Measurements from ENCODE around the gene DNAJC25. TPM values are rescaled to one million over a fixed set of nuclear protein-coding genes. Genes with fewer than 3 reads are reported as not detected.

The DNAJC25 gene
- total RNA-seq, 1 experiment from 2014 or later = 10.2 TPM

- POLR2A ChIA-PET = interaction anchor here (0.5 to 1.7 kb wide), 6 partner anchors 23 to 1474 kb away, joined by 3 to 14 read pairs (median 9); partner anchors contain the start of gene DNAJC25
- intact Hi-C loops (cut with micrococcal nuclease; ENCODE audit: unreplicated experiment) = loop anchor here (2.0 to 10.0 kb wide), 2 partner anchors 63 to 115 kb away; partner anchors contain the start of gene ECPAS
- no peaks in the 10 kb centered on the region for H3K27me3 ChIP-seq (replicated peaks; ENCODE audit: control insufficient read depth, insufficient read depth, low read length)
- Mint-ChIP-seq H3K27me3 (ENCODE audit: insufficient read depth, unreplicated experiment) (no peaks in the 10 kb centered on the region), H3K9me3 (ENCODE audit: unreplicated experiment) (no peaks in the 10 kb centered on the region), H3K36me3 (ENCODE audit: insufficient read depth, unreplicated experiment) (peaks cover 35% of the 10 kb centered on the region), H3K4me3 (ENCODE audit: unreplicated experiment) (peak within 1 kb of the TSS; percentile 78), H3K4me1 (ENCODE audit: low read depth, unreplicated experiment) (peaks cover 12% of the 10 kb centered on the region), H3K27ac (ENCODE audit: unreplicated experiment) (peak within 1 kb of the TSS; percentile 80)
- CTCF ChIA-PET = interaction anchor here (0.6 to 2.1 kb wide), 4 partner anchors 22 to 89 kb away, joined by 3 to 26 read pairs (median 5); no protein-coding TSS in a partner anchor
- peaks cover 2% of the 10 kb centered on the region for H3K36me3 ChIP-seq (ENCODE audit: control insufficient read depth, insufficient read depth, low read length)
- no TSS peak for BruUV-seq (replicated peaks)
- no peak for TF ChIP-seq CTCF (IDR thresholded peaks at IDR 0.05; ENCODE audit: insufficient read depth in 1 of 2, low read depth in 1 of 2, low read length in 1 of 2, severe bottlenecking in 1 of 2, unreplicated experiment in 1 of 2)
- peak; percentile 84 to 90 for DNase-seq
- no peaks in the 10 kb centered on the region for H3K9me3 ChIP-seq
- H3K4me3 ChIP-seq (ENCODE audit: low read depth, low read length) = peak within 1 kb of the TSS; percentile 61
- peaks cover 25% of the 10 kb centered on the region for H3K4me1 ChIP-seq
Observed at GRCh38 chr9:111599092-111599954, 31.8 kb upstream of the DNAJC25 start, which contains the start of gene PTGR1. Gene PTGR1 (minus strand): TSS chr9:111599647. CDS start chr9:111597422, 2,225 bp downstream.

- POLR2A ChIA-PET = no interaction called here
- H3K36me3 Mint-ChIP-seq (ENCODE audit: insufficient read depth, unreplicated experiment) = peaks cover 32% of the 10 kb centered on the region
- peak overlapping the region; percentile 61 for H3K4me3 ChIP-seq (ENCODE audit: low read depth, low read length)
- peaks cover 32% of the 10 kb centered on the region for H3K4me1 ChIP-seq
- CTCF ChIA-PET = no interaction called here
- H3K27ac Mint-ChIP-seq (ENCODE audit: unreplicated experiment) = no peak overlapping the region
- intact Hi-C loops (cut with micrococcal nuclease; ENCODE audit: unreplicated experiment) = loop anchor here (2.0 to 10.0 kb wide), 2 partner anchors 63 to 115 kb away; partner anchors contain the start of gene ECPAS
- peaks cover 12% of the 10 kb centered on the region for H3K4me1 Mint-ChIP-seq (ENCODE audit: low read depth, unreplicated experiment)
- H3K27me3 ChIP-seq (replicated peaks; ENCODE audit: control insufficient read depth, insufficient read depth, low read length) = no peaks in the 10 kb centered on the region
- no peak for TF ChIP-seq CTCF (IDR thresholded peaks at IDR 0.05; ENCODE audit: insufficient read depth in 1 of 2, low read depth in 1 of 2, low read length in 1 of 2, severe bottlenecking in 1 of 2, unreplicated experiment in 1 of 2)
- peaks cover 2% of the 10 kb centered on the region for H3K36me3 ChIP-seq (ENCODE audit: control insufficient read depth, insufficient read depth, low read length)
- no peaks in the 10 kb centered on the region for H3K9me3 ChIP-seq
- H3K4me3 Mint-ChIP-seq (ENCODE audit: unreplicated experiment) = peak overlapping the region; percentile 78
- DNase-seq = no peak
- no TSS peak for BruUV-seq (replicated peaks)
- no peaks in the 10 kb centered on the region for H3K27me3 Mint-ChIP-seq (ENCODE audit: insufficient read depth, unreplicated experiment)
- no peaks in the 10 kb centered on the region for H3K9me3 Mint-ChIP-seq (ENCODE audit: unreplicated experiment)
Observed at GRCh38 chr9:111599955-111600343, 31.2 kb upstream of the DNAJC25 start.

GRCh38 chr9:111601237-111602018 lies 29.7 kb upstream of the DNAJC25 start:
- H3K36me3 Mint-ChIP-seq (ENCODE audit: insufficient read depth, unreplicated experiment) = peaks cover 26% of the 10 kb centered on the region
- peak overlapping the region; percentile 43 for H3K27ac Mint-ChIP-seq (ENCODE audit: unreplicated experiment)
- no peaks in the 10 kb centered on the region for H3K27me3 ChIP-seq (replicated peaks; ENCODE audit: control insufficient read depth, insufficient read depth, low read length)
- POLR2A ChIA-PET = no interaction called here
- no peak overlapping the region for H3K4me3 Mint-ChIP-seq (ENCODE audit: unreplicated experiment)
- no peaks in the 10 kb centered on the region for H3K9me3 Mint-ChIP-seq (ENCODE audit: unreplicated experiment)
- peaks cover 21% of the 10 kb centered on the region for H3K4me1 Mint-ChIP-seq (ENCODE audit: low read depth, unreplicated experiment)
- BruUV-seq (replicated peaks) = no TSS peak
- H3K27me3 Mint-ChIP-seq (ENCODE audit: insufficient read depth, unreplicated experiment) = no peaks in the 10 kb centered on the region
- no peaks in the 10 kb centered on the region for H3K9me3 ChIP-seq
- H3K4me1 ChIP-seq = peaks cover 38% of the 10 kb centered on the region
- H3K4me3 ChIP-seq (ENCODE audit: low read depth, low read length) = no peak overlapping the region
- CTCF ChIA-PET = no interaction called here
- peak; percentile 32 to 46 for DNase-seq
- no peaks in the 10 kb centered on the region; the same call in 1 of the 2 replicates for H3K36me3 ChIP-seq (ENCODE audit: control insufficient read depth, insufficient read depth, low read length)
- intact Hi-C loops (cut with micrococcal nuclease; ENCODE audit: unreplicated experiment) = no loop called here
- TF ChIP-seq CTCF (IDR thresholded peaks at IDR 0.05; ENCODE audit: insufficient read depth in 1 of 2, low read depth in 1 of 2, low read length in 1 of 2, severe bottlenecking in 1 of 2, unreplicated experiment in 1 of 2) = no peak

Measured in Caco-2 (cell line).